Measurements from ENCODE around the gene USP32. TPM values are rescaled to one million over a fixed set of nuclear protein-coding genes. Genes with fewer than 3 reads are reported as not detected.

Gene USP32
- total and polyA plus RNA-seq, 2 of the 8 experiments (the other 6 are each of a cell fraction or from before 2014, with no cell fraction given), result 29.6 to 112 TPM

DNA sequence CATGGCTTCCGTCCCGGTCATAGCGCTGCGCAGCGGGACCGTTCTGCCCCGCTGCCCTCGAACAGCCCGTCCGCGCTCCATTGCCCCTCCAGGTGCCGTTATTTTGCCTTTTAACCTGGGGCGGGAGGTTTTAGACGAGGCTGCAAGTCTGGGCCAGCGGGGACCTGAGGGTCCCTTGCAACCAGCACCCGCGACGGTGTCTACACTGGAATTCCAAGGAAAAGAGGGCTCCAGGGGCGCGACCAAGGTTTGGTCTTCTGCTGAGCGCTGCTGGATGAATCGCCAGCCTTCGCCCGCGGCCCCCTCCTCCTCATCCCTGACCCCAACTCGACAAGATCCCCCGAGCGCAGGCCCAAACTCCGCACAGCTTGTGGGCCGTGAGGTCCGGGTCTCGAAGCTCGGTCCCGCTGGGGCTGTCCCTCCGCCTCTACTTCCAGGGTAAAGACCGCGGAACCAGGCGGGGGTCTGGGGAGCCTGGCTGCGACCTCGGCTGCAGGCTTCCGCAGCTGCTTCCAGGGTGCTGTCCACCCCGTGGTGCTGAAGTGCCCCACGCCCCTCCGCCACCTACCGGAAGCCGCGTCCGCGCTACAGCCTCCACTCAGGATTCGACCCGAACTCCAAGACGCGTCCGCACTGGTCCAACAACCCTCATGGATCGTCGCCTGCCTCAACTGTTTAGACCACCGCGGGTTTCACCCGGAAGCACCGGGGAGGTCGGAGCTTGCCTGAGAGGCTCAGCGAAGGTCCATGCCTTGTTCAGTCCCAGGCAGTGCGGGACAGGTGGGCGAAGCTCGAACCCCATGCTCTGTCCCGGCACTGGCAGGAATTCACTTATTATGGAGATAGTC is 252.3 kb downstream of the USP32 start (continued):
- no peak for TF ChIP-seq KDM1A (IDR thresholded peaks at IDR 0.05; ENCODE audit: borderline replicate concordance, low read length)
